ENCODE results near the gene GPC1.

GRCh38 chr2:240456447-240457222, 21.2 kb downstream of the GPC1 start:
- TF ChIP-seq CTCF (CRISPR knock-in tag; IDR thresholded peaks at IDR 0.05) (no peak), POLR2A (IDR thresholded peaks at IDR 0.05; ENCODE audit: insufficient read depth in 1 of 2, low read depth in 2 of 2, low read length in 2 of 2) (no peak), ZBTB49 (CRISPR knock-in tag; IDR thresholded peaks at IDR 0.05; ENCODE audit: borderline replicate concordance) (no peak), ZMYM3 (CRISPR knock-in tag; IDR thresholded peaks at IDR 0.05) (no peak), PREB (CRISPR knock-in tag; IDR thresholded peaks at IDR 0.05) (no peak), ZNF576 (CRISPR knock-in tag; IDR thresholded peaks at IDR 0.05) (no peak), YY1 (IDR thresholded peaks at IDR 0.05; ENCODE audit: insufficient read depth, insufficient replicate concordance, low read depth, low read length) (no peak), NR1H2 (CRISPR knock-in tag; IDR thresholded peaks at IDR 0.05; ENCODE audit: borderline replicate concordance, low read depth) (no peak), MNT (IDR thresholded peaks at IDR 0.05) (no peak), TARDBP (CRISPR knock-in tag; IDR thresholded peaks at IDR 0.05) (no peak)
